ENCODE data around the gene BDNF.
"Not testable (repeated sequence)": the region's sequence is repeated elsewhere in the genome, so short reads cannot be mapped to it uniquely, and the experiment has no call there.

BDNF gene

GRCh38 chr11:27665508-27666101 lies 34.6 kb downstream of the BDNF start:
- DNase-seq, result not testable (repeated sequence)

- no peak for DNase-seq
Measured at GRCh38 chr11:27663326-27663725, 36.9 kb downstream of the BDNF start.

- no peak for DNase-seq
Measured at GRCh38 chr11:27660171-27660570, 40.1 kb downstream of the BDNF start.

GRCh38 chr11:27658535-27659236 lies 41.6 kb downstream of the BDNF start:
- DNase-seq, result no peak

GRCh38 chr11:27656806-27657483 lies 43.3 kb downstream of the BDNF start:
- no peak for DNase-seq

GRCh38 chr11:27656320-27656719 lies 43.9 kb downstream of the BDNF start:
- DNase-seq, result no peak

GRCh38 chr11:27653990-27654758 lies 46.1 kb downstream of the BDNF start:
- no peak for DNase-seq

- no peak for DNase-seq
Measured at GRCh38 chr11:27651711-27652110, 48.5 kb downstream of the BDNF start.

- DNase-seq, result no peak
Measured at GRCh38 chr11:27650988-27651387, 49.3 kb downstream of the BDNF start.

GRCh38 chr11:27649800-27650199 lies 50.5 kb downstream of the BDNF start:
- no peak for DNase-seq

GRCh38 chr11:27648840-27649239 lies 51.4 kb downstream of the BDNF start:
- DNase-seq, result no peak

GRCh38 chr11:27646051-27646818 lies 54.0 kb downstream of the BDNF start:
- no peak for DNase-seq

- no peak for DNase-seq
Measured at GRCh38 chr11:27642954-27643353, 57.3 kb downstream of the BDNF start.

GRCh38 chr11:27640954-27641353 lies 59.3 kb downstream of the BDNF start:
- no peak for DNase-seq

GRCh38 chr11:27635567-27636037 lies 64.7 kb downstream of the BDNF start:
- DNase-seq, result no peak

- not testable (repeated sequence) for DNase-seq
Measured at GRCh38 chr11:27634776-27635175, 65.5 kb downstream of the BDNF start.

GRCh38 chr11:27634282-27634681 lies 66.0 kb downstream of the BDNF start:
- not testable (repeated sequence) for DNase-seq

GRCh38 chr11:27629023-27629422 lies 71.2 kb downstream of the BDNF start:
- DNase-seq, result not testable (repeated sequence)

GRCh38 chr11:27627979-27628378 lies 72.3 kb downstream of the BDNF start:
- DNase-seq, result no peak

- no peak for DNase-seq
Measured at GRCh38 chr11:27626938-27627586, 73.2 kb downstream of the BDNF start.

- DNase-seq, result no peak
Measured at GRCh38 chr11:27626269-27626937, 73.9 kb downstream of the BDNF start.
